ENCODE results near the gene CATSPERE.

DNA sequence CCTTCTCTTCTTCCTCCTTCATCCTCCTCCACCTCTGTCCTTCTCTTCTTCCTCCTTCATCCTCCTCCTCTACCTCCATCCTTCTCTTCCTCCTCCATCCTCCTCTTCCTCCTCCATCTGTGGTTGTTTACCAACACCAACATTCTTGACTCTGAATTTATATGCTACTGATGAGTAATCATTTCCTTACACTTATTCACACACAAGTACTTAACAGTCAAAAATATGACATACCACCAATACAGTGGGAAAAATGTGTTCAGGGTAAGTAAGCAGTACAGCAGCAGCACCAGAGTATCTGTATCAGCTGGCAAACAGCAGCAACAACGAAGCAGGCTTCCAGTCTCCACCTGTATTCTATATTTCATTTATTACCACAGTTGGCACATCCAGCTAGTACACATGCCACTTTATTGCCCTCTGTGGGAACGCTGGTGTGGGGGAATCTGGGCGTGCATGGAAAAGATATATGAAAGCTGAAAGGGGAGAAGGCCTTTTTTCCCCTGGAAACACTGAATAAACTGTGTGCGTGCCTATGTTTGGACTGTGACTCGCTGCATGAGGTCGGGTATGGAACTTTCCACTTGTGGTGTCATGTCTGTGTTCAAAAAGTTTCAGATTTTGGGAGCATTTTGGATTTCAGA, 25.4 kb upstream of the CATSPERE start:
- TF ChIP-seq, protein P1, sequence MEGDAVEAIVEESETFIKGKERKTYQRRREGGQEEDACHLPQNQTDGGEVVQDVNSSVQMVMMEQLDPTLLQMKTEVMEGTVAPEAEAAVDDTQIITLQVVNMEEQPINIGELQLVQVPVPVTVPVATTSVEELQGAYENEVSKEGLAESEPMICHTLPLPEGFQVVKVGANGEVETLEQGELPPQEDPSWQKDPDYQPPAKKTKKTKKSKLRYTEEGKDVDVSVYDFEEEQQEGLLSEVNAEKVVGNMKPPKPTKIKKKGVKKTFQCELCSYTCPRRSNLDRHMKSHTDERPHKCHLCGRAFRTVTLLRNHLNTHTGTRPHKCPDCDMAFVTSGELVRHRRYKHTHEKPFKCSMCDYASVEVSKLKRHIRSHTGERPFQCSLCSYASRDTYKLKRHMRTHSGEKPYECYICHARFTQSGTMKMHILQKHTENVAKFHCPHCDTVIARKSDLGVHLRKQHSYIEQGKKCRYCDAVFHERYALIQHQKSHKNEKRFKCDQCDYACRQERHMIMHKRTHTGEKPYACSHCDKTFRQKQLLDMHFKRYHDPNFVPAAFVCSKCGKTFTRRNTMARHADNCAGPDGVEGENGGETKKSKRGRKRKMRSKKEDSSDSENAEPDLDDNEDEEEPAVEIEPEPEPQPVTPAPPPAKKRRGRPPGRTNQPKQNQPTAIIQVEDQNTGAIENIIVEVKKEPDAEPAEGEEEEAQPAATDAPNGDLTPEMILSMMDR (IDR thresholded peaks at IDR 0.05 in 8 of 11, conservative IDR thresholded peaks at IDR 0.05 in 3 of 11) = no peak
- no peak for TF ChIP-seq POLR2A (IDR thresholded peaks at IDR 0.05)
